ENCODE data around the gene EMID1.

DNA sequence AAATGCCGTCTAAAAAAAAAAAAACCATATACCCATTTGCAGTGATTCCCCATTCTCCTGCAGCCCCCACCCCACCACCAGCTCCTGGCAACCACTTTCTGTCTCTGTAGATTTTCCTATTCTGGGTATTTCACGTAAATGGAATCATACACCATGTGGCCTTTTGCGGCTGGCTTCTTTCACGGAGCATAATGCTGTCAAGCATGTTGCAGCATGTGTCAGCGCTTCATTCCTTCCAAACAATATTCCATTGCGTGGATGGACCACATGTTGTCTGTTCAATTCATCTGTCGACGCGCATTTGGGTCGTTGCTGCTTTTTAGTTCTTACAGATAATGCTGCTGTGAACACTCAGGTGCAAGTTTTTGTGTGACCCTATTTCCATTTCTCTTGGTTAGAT lies 14.8 kb upstream of the EMID1 start:
- TF ChIP-seq, protein P1, sequence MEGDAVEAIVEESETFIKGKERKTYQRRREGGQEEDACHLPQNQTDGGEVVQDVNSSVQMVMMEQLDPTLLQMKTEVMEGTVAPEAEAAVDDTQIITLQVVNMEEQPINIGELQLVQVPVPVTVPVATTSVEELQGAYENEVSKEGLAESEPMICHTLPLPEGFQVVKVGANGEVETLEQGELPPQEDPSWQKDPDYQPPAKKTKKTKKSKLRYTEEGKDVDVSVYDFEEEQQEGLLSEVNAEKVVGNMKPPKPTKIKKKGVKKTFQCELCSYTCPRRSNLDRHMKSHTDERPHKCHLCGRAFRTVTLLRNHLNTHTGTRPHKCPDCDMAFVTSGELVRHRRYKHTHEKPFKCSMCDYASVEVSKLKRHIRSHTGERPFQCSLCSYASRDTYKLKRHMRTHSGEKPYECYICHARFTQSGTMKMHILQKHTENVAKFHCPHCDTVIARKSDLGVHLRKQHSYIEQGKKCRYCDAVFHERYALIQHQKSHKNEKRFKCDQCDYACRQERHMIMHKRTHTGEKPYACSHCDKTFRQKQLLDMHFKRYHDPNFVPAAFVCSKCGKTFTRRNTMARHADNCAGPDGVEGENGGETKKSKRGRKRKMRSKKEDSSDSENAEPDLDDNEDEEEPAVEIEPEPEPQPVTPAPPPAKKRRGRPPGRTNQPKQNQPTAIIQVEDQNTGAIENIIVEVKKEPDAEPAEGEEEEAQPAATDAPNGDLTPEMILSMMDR (IDR thresholded peaks at IDR 0.05), result no peak
- TF ChIP-seq EZH2phosphoT487 (IDR thresholded peaks at IDR 0.05), result no peak
- no peak for TF ChIP-seq EZH2 (IDR thresholded peaks at IDR 0.05)

Measured in neural progenitor cell (in vitro differentiated cells).